ENCODE data around the gene GSTM4. TPM values are rescaled to one million over a fixed set of nuclear protein-coding genes. Genes with fewer than 3 reads are reported as not detected.

The GSTM4 gene
- total and polyA plus RNA-seq, 9 of the 15 experiments (the other 6 are each of a cell fraction or from before 2014, with no cell fraction given), result 18.8 to 53.4 (median 38.8) TPM

GRCh38 chr1:109620841-109621286 lies 35.0 kb upstream of the GSTM4 start (continued):
- TF ChIP-seq ZNF41 (CRISPR knock-in tag; conservative IDR thresholded peaks at IDR 0.05) (no peak), CC2D1A (IDR thresholded peaks at IDR 0.05) (no peak), PHF21A (IDR thresholded peaks at IDR 0.05; ENCODE audit: borderline replicate concordance, low read depth) (no peak), ARNT (IDR thresholded peaks at IDR 0.05) (no peak), PHB2 (IDR thresholded peaks at IDR 0.05; ENCODE audit: low read depth) (no peak), RFX1 (IDR thresholded peaks at IDR 0.05) (peak; percentile 94), HEY1 (CRISPR knock-in tag; IDR thresholded peaks at IDR 0.05; ENCODE audit: borderline replicate concordance) (no peak), CREB3L1 (IDR thresholded peaks at IDR 0.05; ENCODE audit: borderline replicate concordance, low read depth) (no peak), SRSF1 (IDR thresholded peaks at IDR 0.05; ENCODE audit: low read depth, low read length) (no peak), ZBTB12 (CRISPR knock-in tag; IDR thresholded peaks at IDR 0.05) (no peak), RB1 (IDR thresholded peaks at IDR 0.05; ENCODE audit: low read depth) (no peak), TAF1 (IDR thresholded peaks at IDR 0.05; ENCODE audit: control insufficient read depth, extremely low read depth, insufficient read depth, low read length, severe bottlenecking) (no peak), ZNF134 (CRISPR knock-in tag; conservative IDR thresholded peaks at IDR 0.05) (no peak), ZBTB8A (IDR thresholded peaks at IDR 0.05; ENCODE audit: partially characterized antibody) (no peak), MEIS2 (IDR thresholded peaks at IDR 0.05; ENCODE audit: partially characterized antibody) (no peak), ZNF57 (CRISPR knock-in tag; IDR thresholded peaks at IDR 0.05) (0 out of 2 replicates have a peak, but pooled peaks have one; percentile 17), ZNF584 (CRISPR knock-in tag; IDR thresholded peaks at IDR 0.05; ENCODE audit: low read depth) (no peak), CTBP1 (IDR thresholded peaks at IDR 0.05; ENCODE audit: borderline replicate concordance) (peak; percentile 82), TSC22D4 (tag; IDR thresholded peaks at IDR 0.05) (no peak), ETV1 (tag; conservative IDR thresholded peaks at IDR 0.05; ENCODE audit: low read depth) (peak; percentile 58)
- TF ChIP-seq, protein P1, sequence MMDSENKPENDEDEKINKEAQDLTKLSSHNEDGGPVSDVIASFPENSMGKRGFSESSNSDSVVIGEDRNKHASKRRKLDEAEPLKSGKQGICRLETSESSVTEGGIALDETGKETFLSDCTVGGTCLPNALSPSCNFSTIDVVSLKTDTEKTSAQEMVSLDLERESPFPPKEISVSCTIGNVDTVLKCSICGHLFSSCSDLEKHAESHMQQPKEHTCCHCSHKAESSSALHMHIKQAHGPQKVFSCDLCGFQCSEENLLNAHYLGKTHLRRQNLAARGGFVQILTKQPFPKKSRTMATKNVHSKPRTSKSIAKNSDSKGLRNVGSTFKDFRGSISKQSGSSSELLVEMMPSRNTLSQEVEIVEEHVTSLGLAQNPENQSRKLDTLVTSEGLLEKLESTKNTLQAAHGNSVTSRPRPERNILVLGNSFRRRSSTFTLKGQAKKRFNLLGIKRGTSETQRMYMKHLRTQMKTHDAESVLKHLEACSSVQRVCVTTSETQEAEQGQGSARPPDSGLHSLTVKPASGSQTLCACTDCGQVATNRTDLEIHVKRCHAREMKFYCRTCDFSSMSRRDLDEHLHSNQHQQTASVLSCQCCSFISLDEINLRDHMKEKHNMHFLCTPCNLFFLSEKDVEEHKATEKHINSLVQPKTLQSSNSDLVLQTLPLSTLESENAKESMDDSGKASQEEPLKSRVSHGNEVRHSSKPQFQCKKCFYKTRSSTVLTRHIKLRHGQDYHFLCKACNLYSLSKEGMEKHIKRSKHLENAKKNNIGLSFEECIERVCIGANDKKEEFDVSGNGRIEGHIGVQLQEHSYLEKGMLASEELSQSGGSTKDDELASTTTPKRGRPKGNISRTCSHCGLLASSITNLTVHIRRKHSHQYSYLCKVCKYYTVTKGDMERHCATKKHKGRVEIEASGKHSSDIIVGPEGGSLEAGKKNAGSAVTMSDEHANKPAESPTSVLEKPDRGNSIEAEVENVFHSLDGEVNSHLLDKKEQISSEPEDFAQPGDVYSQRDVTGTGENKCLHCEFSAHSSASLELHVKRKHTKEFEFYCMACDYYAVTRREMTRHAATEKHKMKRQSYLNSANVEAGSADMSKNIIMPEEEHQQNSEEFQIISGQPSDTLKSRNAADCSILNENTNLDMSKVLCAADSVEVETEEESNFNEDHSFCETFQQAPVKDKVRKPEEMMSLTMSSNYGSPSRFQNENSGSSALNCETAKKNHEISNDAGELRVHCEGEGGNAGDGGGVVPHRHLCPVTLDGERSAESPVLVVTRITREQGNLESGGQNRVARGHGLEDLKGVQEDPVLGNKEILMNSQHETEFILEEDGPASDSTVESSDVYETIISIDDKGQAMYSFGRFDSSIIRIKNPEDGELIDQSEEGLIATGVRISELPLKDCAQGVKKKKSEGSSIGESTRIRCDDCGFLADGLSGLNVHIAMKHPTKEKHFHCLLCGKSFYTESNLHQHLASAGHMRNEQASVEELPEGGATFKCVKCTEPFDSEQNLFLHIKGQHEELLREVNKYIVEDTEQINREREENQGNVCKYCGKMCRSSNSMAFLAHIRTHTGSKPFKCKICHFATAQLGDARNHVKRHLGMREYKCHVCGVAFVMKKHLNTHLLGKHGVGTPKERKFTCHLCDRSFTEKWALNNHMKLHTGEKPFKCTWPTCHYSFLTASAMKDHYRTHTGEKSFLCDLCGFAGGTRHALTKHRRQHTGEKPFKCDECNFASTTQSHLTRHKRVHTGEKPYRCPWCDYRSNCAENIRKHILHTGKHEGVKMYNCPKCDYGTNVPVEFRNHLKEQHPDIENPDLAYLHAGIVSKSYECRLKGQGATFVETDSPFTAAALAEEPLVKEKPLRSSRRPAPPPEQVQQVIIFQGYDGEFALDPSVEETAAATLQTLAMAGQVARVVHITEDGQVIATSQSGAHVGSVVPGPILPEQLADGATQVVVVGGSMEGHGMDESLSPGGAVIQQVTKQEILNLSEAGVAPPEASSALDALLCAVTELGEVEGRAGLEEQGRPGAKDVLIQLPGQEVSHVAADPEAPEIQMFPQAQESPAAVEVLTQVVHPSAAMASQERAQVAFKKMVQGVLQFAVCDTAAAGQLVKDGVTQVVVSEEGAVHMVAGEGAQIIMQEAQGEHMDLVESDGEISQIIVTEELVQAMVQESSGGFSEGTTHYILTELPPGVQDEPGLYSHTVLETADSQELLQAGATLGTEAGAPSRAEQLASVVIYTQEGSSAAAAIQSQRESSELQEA (IDR thresholded peaks at IDR 0.05; ENCODE audit: low read depth), result no peak

Data from K562 (cell line).